GM20431 (cell line): ENCODE measurements around the gene TAAR5.
"Not testable (repeated sequence)": the region's sequence is repeated elsewhere in the genome, so short reads cannot be mapped to it uniquely, and the experiment has no call there.

ENCODE experiments used
- in situ Hi-C: fragments of 300-500 bp; cut with MseI, MboI; formaldehyde crosslinking; loops from one replicate; pipeline ENCODE4 v1.15.0; 2020; ENCODE audit warnings: low sequenced_read_pairs; ENCODE audit not compliant: unreplicated experiment

The TAAR5 gene

GRCh38 chr6:132571774-132572173, 17.8 kb downstream of the TAAR5 start:
- in situ Hi-C loops: no loop called here

- in situ Hi-C loops: no loop called here
Observed at GRCh38 chr6:132570221-132570777, 19.2 kb downstream of the TAAR5 start, which contains the start of gene TAAR6. Gene TAAR6, plus strand, starts transcription at chr6:132570322. Its CDS starts 0 bp downstream, at chr6:132570322.

- in situ Hi-C loops: no loop called here
Observed at GRCh38 chr6:132569170-132569569, 20.4 kb downstream of the TAAR5 start.

- in situ Hi-C loops: no loop called here
Observed at GRCh38 chr6:132568611-132569010, 20.9 kb downstream of the TAAR5 start.

- in situ Hi-C loops: no loop called here
Observed at GRCh38 chr6:132567566-132567965, 22.0 kb downstream of the TAAR5 start.

GRCh38 chr6:132566404-132566803, 23.1 kb downstream of the TAAR5 start:
- in situ Hi-C loops: no loop called here

- in situ Hi-C loops: not testable (repeated sequence)
Observed at GRCh38 chr6:132560087-132560486, 29.5 kb downstream of the TAAR5 start.

GRCh38 chr6:132552372-132552771, 37.2 kb downstream of the TAAR5 start, which contains the start of gene TAAR8:
Gene TAAR8, plus strand, starts transcription at chr6:132552672. Its CDS starts 21 bp downstream, at chr6:132552693.
- in situ Hi-C loops: no loop called here

GRCh38 chr6:132551214-132551613, 38.3 kb downstream of the TAAR5 start:
- in situ Hi-C loops: no loop called here

GRCh38 chr6:132548746-132549463, 40.6 kb downstream of the TAAR5 start:
- in situ Hi-C loops: loop anchor here (25.0 kb wide), 1 partner anchor 238 kb away; the partner anchor contains the start of gene SLC18B1

- in situ Hi-C loops: loop anchor here (25.0 kb wide), 1 partner anchor 242 kb away; the partner anchor contains the start of gene SLC18B1
Observed at GRCh38 chr6:132544826-132545225, 44.7 kb downstream of the TAAR5 start.
